Measurements from ENCODE around the gene KIR3DL2.
"Not testable (repeated sequence)": the region's sequence is repeated elsewhere in the genome, so short reads cannot be mapped to it uniquely, and the experiment has no call there.

The KIR3DL2 gene

GRCh38 chr19:54873990-54874389 lies 23.7 kb downstream of the KIR3DL2 start, which contains the start of gene FCAR:
FCAR (plus strand) TSS chr19:54874235; CDS start chr19:54874290, 55 bp downstream.
- DNase-seq = no peak

DNA sequence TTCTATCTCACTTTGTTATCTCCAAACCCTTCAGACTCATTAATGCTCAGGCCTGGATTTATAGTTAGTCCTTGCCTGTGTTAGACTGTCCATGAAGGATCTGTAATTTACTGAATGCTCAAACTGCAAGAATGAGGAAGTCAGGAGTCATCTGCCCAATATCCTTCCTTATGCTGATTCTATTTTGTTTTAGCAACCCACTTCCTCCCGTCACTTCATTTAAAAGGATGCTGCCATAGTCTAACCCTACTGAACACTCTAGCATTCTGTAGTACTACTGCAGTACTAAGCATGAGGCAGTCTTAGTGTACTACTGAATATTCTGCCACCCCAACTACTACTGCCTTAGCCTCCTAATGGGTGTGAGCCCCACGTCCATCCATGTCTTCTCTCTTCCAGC lies 25.3 kb downstream of the KIR3DL2 start:
- peak; percentile 6 for DNase-seq

DNA sequence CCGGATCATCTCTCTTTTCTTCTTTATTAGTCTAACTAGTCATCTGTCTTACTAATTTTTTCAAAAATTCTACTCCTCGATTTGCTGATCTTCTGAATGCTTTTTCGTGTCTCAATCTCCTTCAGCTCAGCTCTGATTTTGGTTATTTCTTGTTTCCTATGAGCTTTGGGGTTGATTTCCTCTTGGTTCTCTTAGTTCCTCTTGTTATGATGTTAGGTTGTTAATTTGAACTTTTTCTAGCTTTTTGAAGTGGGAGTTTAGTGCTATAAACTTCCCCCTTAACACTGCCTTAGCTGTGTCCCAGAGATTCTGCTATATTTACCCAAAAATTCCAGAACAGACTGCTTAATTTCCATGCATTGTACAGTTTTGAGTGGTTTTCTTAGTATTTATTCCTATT lies 27.2 kb downstream of the KIR3DL2 start:
- DNase-seq = no peak

- DNase-seq = no peak
These were observed 31.6 kb downstream of the KIR3DL2 start for GRCh38 chr19:54881884-54882283.

GRCh38 chr19:54882758-54883157 lies 32.5 kb downstream of the KIR3DL2 start:
- DNase-seq = peak; percentile 19

GRCh38 chr19:54883228-54883627 lies 33.0 kb downstream of the KIR3DL2 start:
- no peak for DNase-seq

DNA sequence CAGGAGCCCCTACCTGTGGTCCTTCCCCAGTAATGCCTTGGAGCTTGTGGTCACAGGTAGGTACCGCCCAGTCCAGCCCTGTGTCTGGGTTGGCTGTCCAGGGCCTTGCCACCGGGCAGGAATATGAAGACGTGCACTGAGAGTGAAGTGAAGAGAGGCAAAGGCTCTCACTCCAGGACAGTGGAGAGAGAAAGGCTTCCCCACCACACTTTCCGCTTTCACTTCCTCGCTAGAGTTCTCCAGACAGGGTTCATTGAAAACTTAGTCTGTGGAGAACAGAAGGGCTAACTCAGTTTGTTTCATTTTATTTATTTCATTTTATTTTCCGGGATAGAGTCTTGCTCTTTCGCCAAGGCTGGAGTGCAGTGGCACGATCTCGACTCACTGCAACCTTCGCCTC lies 38.0 kb downstream of the KIR3DL2 start:
- DNase-seq = no peak

DNA sequence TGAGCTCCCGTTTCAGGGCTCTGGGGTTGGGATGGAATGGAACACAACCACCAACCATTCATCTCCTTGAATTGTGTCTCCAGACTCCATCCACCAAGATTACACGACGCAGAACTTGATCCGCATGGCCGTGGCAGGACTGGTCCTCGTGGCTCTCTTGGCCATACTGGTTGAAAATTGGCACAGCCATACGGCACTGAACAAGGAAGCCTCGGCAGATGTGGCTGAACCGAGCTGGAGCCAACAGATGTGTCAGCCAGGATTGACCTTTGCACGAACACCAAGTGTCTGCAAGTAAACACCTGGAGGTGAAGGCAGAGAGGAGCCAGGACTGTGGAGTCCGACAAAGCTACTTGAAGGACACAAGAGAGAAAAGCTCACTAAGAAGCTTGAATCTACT lies 39.3 kb downstream of the KIR3DL2 start:
- DNase-seq = no peak

- no peak for DNase-seq
These were observed 43.2 kb downstream of the KIR3DL2 start for GRCh38 chr19:54893406-54893805.

DNA sequence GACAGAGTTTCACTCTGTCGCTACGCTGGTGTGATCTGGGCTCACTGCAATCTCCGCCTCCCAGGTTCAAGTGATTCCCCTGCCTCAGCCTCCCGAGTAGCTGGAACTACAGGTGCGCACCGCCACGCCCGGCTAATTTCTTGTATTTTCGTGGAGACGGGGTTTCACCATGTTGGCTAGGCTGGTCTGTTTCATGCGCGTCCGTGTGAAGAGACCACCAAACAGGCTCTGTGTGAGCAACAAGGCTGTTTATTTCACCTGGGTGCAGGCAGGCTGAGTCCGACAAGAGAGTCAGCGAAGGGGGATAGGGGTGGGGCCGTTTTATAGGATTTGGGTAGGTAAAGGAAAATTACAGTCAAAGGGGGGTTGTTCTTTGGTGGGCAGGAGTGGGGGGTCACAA lies 43.9 kb downstream of the KIR3DL2 start:
- not testable (repeated sequence) for DNase-seq

DNA sequence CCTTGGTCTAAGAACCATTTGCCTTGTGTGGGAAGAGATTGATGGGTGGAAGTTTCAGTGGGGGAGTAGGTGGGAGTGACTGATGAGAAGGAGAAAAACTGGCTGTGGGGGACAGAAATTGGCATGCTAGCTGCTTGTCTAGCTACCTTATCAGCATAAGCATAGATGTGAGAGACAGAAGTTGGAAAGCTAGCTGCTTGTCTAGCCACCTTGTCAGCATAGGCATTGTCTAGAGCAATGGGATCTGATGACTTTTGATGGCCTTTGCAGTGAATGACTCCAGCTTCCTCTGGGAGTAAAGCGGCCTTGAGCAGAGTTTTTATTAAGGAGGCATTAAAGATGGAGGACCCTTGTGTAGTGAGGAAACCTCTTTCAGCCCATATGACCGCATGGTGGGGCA lies 45.8 kb downstream of the KIR3DL2 start:
- DNase-seq = no peak

GRCh38 chr19:54898685-54899084 lies 48.4 kb downstream of the KIR3DL2 start:
- not testable (repeated sequence) for DNase-seq

GRCh38 chr19:54899646-54900045 lies 49.4 kb downstream of the KIR3DL2 start:
- not testable (repeated sequence) for DNase-seq

- DNase-seq = not testable (repeated sequence)
These were observed 50.9 kb downstream of the KIR3DL2 start for GRCh38 chr19:54901153-54901552.

DNA sequence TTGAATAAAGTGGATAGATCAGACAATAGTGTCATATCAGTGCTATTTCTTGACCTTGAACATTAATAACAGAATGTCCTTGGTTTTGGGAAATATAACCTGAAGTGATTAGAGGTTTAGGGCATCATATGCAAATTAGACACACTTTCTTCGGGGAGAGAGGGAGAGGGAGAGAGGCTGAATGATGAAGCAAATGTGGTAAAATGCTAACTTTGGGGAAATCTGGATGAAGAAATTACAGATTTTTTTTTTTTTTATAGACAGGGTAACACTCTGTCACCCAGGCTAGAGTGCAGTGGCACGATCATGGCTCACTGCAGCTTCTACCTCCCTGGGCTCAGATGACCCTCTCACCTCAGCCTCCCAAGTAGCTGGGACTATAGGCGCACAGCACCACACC lies 51.8 kb downstream of the KIR3DL2 start:
- DNase-seq = no peak

DNA sequence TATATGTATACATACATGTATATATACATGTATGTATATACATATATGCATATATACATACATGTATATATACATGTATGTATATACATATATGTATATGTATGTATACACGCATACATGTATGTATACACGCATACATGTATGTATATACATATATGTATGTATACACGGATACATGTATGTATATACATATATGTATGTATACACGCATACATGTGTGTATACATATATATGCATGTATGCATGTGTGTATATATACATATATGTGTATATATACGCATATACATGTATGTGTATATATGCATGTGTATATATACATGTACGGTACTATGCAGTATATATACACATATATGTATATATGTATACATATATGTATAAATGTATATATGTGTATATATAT lies 53.1 kb downstream of the KIR3DL2 start:
- no peak for DNase-seq

DNA sequence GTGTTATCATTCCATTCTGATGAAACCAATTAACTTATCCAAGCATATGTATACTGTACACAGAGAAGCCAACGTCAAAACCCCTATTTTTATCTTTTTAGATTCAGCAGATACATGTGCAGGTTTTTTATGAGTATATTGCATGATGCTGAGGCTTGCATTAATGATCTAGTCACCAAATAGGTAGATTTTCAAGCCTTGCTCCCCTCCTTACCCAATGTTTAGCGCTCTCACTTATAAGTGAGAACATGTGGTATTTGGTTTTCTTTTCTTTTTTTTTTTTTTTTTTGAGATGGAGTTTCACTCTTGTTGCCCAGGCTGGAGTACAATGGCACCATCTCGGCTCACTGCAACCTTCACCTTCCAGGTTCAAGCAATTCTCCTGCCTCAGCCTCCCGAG lies 54.0 kb downstream of the KIR3DL2 start:
- not testable (repeated sequence) for DNase-seq

DNA sequence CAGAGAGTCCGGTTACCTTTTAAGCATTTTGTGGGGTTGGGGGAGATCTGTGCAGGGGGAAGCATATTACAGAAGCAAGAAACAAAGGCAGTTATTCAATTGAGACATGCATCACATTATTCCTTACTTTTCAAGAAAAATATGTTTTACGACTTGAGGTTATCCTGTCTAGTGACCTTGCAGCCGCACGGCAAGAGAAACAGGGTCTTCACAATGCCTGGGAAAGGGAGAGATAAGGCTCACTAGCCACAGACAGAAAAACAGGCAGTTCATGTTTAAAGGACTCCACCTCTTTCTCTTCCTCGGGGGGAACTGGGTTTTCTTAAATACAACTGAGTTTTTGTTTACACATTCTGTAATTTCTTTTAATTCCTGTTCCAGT lies 55.2 kb downstream of the KIR3DL2 start:
- no peak for DNase-seq

DNA sequence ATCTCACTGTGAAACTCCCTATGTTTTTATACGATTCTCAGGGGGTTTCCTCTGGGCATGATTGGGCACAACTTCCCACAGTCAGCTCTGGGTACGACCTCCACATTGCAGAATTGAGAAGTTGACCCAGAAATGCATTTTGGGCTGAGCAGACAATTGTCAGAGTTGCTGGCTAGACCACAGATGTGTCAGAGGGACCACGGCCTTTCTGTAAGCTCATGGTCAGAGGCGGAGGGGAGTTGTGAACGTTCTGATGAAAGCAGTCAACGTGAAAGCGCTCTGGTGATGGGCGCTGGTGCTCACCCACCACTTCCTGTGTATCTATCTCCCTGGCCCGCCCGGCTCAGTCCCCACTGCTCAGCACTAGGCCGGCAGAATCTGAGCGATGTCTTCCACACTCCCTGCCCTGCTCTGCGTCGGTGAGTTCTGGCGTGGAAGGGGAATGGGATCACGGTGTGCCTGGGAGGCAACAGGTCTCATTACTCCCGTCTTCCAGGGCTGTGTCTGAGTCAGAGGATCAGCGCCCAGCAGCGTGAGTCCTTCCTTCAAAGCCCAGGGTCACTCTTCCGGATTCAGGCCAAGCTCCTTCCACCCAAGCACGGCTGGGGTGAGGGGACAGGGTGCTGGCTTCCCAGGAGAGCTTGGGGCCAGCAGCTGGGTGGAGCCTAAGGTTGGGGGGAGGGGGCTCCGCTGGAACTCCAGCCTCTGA lies 55.7 kb downstream of the KIR3DL2 start, which contains the start of gene NCR1:
Gene NCR1 (plus strand): TSS at position 346 of the 709 bp plus-strand sequence. CDS start 40 bp downstream, at position 386.
- DNase-seq = peak; percentile 30

- DNase-seq = no peak
These were observed 56.6 kb downstream of the KIR3DL2 start for GRCh38 chr19:54906819-54907218.

DNA sequence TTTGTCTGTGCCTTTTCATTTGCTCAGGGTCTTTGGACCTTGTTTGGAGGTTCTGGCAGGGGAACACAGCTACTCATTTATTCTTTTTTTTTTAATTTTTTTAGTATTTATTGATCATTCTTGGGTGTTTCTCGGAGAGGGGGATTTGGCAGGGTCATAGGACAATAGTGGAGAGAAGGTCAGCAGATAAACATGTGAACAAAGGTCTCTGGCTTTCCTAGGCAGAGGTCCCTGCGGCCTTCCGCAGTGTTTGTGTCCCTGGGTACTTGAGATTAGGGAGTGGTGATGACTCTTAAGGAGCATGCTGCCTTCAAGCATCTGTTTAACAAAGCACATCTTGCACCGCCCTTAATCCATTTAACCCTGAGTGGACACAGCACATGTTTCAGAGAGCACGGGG lies 57.7 kb downstream of the KIR3DL2 start:
- DNase-seq = not testable (repeated sequence)

Data from CD4-positive, alpha-beta T cell treated with Interleukin-4 for 4 hours (primary cell).